Measurements from ENCODE around the gene FBXO8.

DNA sequence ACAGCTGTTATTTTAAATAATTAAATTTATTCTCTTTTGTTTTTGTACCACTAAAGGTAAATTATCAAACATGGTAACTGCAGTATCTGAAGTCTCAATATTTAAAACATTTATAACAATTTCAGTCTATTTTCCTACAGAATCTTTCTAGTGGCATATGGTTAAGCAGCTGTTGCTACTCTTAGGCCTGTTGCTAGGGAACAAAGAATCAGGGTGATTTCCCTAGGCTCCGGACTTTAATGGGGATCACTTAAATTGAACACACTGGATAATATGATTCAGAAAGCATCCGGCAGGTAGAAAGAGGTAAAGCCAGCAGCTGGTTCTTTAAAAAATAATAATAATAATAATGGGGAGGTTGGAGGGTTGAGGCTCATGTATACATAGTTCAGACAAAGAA lies 17.6 kb downstream of the FBXO8 start:
- TF ChIP-seq POLR2AphosphoS5 (IDR thresholded peaks at IDR 0.05) (no peak), POLR2A (IDR thresholded peaks at IDR 0.05) (no peak)
- TF ChIP-seq, protein P1, sequence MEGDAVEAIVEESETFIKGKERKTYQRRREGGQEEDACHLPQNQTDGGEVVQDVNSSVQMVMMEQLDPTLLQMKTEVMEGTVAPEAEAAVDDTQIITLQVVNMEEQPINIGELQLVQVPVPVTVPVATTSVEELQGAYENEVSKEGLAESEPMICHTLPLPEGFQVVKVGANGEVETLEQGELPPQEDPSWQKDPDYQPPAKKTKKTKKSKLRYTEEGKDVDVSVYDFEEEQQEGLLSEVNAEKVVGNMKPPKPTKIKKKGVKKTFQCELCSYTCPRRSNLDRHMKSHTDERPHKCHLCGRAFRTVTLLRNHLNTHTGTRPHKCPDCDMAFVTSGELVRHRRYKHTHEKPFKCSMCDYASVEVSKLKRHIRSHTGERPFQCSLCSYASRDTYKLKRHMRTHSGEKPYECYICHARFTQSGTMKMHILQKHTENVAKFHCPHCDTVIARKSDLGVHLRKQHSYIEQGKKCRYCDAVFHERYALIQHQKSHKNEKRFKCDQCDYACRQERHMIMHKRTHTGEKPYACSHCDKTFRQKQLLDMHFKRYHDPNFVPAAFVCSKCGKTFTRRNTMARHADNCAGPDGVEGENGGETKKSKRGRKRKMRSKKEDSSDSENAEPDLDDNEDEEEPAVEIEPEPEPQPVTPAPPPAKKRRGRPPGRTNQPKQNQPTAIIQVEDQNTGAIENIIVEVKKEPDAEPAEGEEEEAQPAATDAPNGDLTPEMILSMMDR (IDR thresholded peaks at IDR 0.05): no peak

All from breast epithelium (tissue), 3 donors.